ENCODE measurements around the gene MACF1.
"Not testable (repeated sequence)": the region's sequence is repeated elsewhere in the genome, so short reads cannot be mapped to it uniquely, and the experiment has no call there.

Gene MACF1

DNA sequence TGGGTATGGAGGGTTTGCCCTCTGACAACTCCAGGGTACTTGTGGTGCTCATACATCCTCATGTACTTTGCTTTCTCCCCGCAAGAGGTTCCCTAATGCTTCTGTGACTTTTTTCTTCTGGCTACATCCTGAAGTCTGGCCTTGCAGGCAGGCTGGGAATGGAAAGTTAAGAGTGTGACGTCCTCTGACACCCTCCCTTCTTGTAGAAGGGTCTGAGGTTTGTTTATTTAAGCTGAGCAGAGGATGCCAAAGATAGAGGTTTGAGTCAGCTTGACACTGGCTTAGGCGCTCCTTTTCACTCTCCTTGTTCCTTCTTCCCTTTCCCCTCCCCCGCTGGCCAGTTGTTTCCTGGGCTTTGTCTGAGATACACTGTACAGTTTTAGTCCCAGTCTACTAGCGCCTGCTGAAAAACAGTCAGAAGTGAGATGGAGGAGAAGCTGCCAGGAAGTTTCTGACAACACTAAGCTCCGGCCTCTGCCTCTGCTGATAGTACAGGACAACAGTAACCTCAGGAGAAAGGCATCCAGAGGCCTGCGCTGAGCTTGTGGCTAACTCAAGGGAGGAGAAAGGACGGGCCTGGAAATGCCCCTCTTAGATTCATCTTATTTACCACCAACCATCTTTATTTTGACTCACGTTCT is at the start of gene MACF1:
TSS of gene MACF1 (plus strand) at position 255 of the 641 bp plus-strand sequence. CDS start at position 583, 328 bp downstream.
- Histone ChIP-seq H3K4me3 (ENCODE audit: low read length) (peak within 1 kb of the TSS; percentile 79), H3K27ac (ENCODE audit: low read depth, low read length) (peak within 1 kb of the TSS; percentile 97), H3K9ac (ENCODE audit: low read length) (peak within 1 kb of the TSS; percentile 66), H3K4me1 (ENCODE audit: control insufficient read depth, insufficient read depth, low read length) (peaks cover 15% of the 10 kb centered on the region), H3K36me3 (ENCODE audit: control insufficient read depth, insufficient read depth, low read length) (no peaks in the 10 kb centered on the region), H3K27me3 (ENCODE audit: control insufficient read depth, insufficient read depth, low read length) (no peaks in the 10 kb centered on the region)

- peak overlapping the region; percentile 6 for H3K27ac ChIP-seq (ENCODE audit: low read depth, low read length)
- H3K9ac ChIP-seq (ENCODE audit: low read length) = no peak overlapping the region
- H3K4me1 ChIP-seq (ENCODE audit: control insufficient read depth, insufficient read depth, low read length) = peaks cover 48% of the 10 kb centered on the region
- no peaks in the 10 kb centered on the region for H3K27me3 ChIP-seq (ENCODE audit: control insufficient read depth, insufficient read depth, low read length)
- H3K36me3 ChIP-seq (ENCODE audit: control insufficient read depth, insufficient read depth, low read length) = no peaks in the 10 kb centered on the region
- H3K4me3 ChIP-seq (ENCODE audit: low read length) = no peak overlapping the region
Observed at GRCh38 chr1:39157304-39157703, 47.2 kb upstream of the MACF1 start.

DNA sequence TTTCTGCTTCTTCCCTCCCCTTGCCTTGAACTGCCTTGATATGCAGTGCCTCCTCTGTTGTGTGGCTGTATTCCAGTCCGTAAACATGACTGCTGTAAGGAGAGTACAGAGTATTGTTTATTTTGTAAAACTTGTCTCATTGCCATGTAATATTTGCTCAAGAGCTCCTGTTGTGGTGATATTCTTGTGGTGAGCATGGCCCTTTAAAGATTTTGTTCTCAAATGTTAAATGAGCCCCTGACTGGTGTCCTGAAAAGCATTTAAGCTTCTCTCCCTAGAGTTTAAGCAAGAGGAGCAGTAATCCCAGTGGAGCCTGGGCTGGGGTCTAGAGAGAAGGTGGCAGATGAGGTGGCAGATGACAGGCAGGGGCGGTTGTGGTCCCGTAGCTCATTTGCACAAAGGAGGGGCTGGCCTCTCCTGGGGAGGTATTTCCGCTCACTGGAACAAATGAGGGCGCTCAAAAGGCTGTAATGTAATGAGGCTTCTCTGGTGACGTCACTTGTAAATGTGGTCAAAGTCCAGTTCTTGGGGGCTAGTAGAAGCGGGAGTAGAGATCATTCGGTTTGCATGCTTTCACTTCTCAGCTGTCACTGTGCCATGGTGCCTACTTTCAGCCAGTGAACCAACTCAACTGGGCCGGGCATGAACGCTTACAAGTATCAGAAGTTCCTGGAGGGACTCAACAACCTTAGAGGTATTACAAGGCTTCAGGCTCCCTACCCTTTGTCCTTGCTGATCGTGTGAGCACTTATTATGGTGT is 46.0 kb upstream of the MACF1 start:
- no peak overlapping the region for H3K9ac ChIP-seq (ENCODE audit: low read length)

DNA sequence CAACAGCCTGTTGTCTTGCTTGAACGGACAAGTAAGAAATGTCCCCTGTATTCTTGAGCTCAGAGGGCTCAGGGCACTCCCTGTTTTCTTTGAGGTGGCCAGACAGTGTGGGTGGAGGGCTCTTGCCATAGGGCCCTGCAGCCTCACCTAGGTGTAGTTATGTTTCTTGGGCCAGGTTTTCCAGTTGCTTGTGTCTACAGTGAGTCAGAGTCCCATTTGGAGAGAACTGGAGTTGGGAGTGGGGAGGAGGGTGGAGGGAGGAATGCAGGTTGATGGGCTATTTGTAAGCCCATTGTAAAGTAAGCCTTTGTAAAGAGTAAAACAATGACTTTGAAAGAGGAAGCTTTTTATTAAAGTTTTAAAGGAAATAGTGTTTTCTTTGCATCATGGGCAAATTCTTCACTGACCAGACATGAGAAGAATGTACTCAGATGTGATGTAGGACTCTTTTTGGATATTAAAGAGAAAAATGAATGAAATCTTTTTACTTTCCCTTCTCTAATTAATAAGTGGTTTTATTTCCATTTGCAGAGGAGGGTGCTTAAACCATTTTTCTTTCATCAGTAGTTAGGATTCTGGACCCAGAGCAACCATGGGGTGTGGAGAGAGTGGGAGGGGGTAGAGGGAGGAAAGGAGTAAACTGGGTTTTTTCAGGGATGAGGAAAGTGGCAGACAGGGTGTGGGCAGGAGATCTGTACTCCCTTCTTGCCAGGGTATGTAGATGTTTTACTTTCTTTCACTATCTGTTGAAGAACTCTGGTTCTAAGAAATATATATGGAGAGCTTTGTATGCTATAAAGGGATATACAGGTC is 45.1 kb upstream of the MACF1 start:
- Histone ChIP-seq H3K9ac (ENCODE audit: low read length) (no peak overlapping the region), H3K27me3 (ENCODE audit: control insufficient read depth, insufficient read depth, low read length) (no peaks in the 10 kb centered on the region), H3K4me1 (ENCODE audit: control insufficient read depth, insufficient read depth, low read length) (peaks cover 31% of the 10 kb centered on the region), H3K4me3 (ENCODE audit: low read length) (peak overlapping the region; percentile 51), H3K36me3 (ENCODE audit: control insufficient read depth, insufficient read depth, low read length) (no peaks in the 10 kb centered on the region), H3K27ac (ENCODE audit: low read depth, low read length) (peak overlapping the region; percentile 16)

More for the DNA sequence above, 46.0 kb upstream of the MACF1 start:
- Histone ChIP-seq H3K4me3 (ENCODE audit: low read length) (peak overlapping the region; percentile 51), H3K4me1 (ENCODE audit: control insufficient read depth, insufficient read depth, low read length) (peaks cover 36% of the 10 kb centered on the region), H3K36me3 (ENCODE audit: control insufficient read depth, insufficient read depth, low read length) (no peaks in the 10 kb centered on the region), H3K27ac (ENCODE audit: low read depth, low read length) (peak overlapping the region; percentile 16), H3K27me3 (ENCODE audit: control insufficient read depth, insufficient read depth, low read length) (no peaks in the 10 kb centered on the region)

GRCh38 chr1:39160703-39161102 is 43.8 kb upstream of the MACF1 start:
- Histone ChIP-seq H3K9ac (ENCODE audit: low read length) (no peak overlapping the region), H3K4me3 (ENCODE audit: low read length) (no peak overlapping the region), H3K27ac (ENCODE audit: low read depth, low read length) (no peak overlapping the region), H3K27me3 (ENCODE audit: control insufficient read depth, insufficient read depth, low read length) (no peaks in the 10 kb centered on the region), H3K4me1 (ENCODE audit: control insufficient read depth, insufficient read depth, low read length) (peaks cover 32% of the 10 kb centered on the region), H3K36me3 (ENCODE audit: control insufficient read depth, insufficient read depth, low read length) (no peaks in the 10 kb centered on the region)

DNA sequence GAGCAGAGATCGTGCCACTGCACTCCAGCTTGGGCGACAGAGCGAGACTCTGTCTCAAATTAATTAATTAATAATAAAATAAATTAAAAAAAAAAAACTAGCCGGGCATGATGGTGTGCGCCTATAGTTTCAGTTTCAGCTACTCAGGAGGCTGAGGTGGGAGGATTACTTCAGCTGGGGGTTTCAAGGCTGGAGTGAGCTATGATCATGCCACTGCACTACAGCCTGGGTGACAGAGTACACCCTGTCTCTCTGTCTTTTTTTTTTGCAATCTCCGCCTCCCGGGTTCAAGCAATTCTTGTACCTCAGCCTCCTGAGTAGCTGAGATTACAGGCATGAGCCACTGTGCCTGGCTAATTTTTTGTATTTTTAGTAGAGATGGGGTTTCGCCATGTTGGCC is 42.7 kb upstream of the MACF1 start:
- peaks cover 32% of the 10 kb centered on the region for H3K4me1 ChIP-seq (ENCODE audit: control insufficient read depth, insufficient read depth, low read length)
- H3K4me3 ChIP-seq (ENCODE audit: low read length); H3K36me3 ChIP-seq (ENCODE audit: control insufficient read depth, insufficient read depth, low read length); H3K9ac ChIP-seq (ENCODE audit: low read length); H3K27ac ChIP-seq (ENCODE audit: low read depth, low read length); H3K27me3 ChIP-seq (ENCODE audit: control insufficient read depth, insufficient read depth, low read length): not testable (repeated sequence)

- H3K27ac ChIP-seq (ENCODE audit: low read depth, low read length) = no peak overlapping the region
- H3K27me3 ChIP-seq (ENCODE audit: control insufficient read depth, insufficient read depth, low read length) = no peaks in the 10 kb centered on the region
- H3K4me1 ChIP-seq (ENCODE audit: control insufficient read depth, insufficient read depth, low read length) = peaks cover 24% of the 10 kb centered on the region
- H3K9ac ChIP-seq (ENCODE audit: low read length) = no peak overlapping the region
- H3K4me3 ChIP-seq (ENCODE audit: low read length) = no peak overlapping the region
- H3K36me3 ChIP-seq (ENCODE audit: control insufficient read depth, insufficient read depth, low read length) = no peaks in the 10 kb centered on the region
Observed at GRCh38 chr1:39163469-39163868, 41.0 kb upstream of the MACF1 start.

GRCh38 chr1:39164256-39164655 is 40.2 kb upstream of the MACF1 start:
- Histone ChIP-seq H3K27ac (ENCODE audit: low read depth, low read length) (peak overlapping the region; percentile 34), H3K27me3 (ENCODE audit: control insufficient read depth, insufficient read depth, low read length) (no peaks in the 10 kb centered on the region), H3K4me1 (ENCODE audit: control insufficient read depth, insufficient read depth, low read length) (peaks cover 17% of the 10 kb centered on the region), H3K36me3 (ENCODE audit: control insufficient read depth, insufficient read depth, low read length) (no peaks in the 10 kb centered on the region), H3K9ac (ENCODE audit: low read length) (no peak overlapping the region), H3K4me3 (ENCODE audit: low read length) (no peak overlapping the region)

DNA sequence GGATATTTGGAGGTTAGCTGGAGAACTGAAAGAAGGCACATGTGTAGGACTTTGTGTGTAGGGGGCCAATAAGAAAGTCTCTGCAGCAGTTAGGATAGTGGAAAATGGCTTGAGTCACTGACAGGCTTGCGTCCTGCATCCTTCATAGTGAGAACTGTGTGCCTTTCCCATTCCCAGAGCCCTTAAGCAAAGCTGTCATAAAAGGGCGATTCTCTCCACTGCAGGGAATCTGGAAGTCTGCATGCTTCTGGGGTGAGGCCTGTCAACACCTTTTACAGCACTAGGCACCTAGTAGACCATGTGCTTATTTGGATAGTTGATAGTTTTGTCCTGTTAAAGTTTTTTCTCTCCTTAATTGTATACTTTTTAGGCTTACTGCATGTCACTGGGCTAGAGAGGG is 39.4 kb upstream of the MACF1 start:
- Histone ChIP-seq H3K4me3 (ENCODE audit: low read length) (no peak overlapping the region), H3K4me1 (ENCODE audit: control insufficient read depth, insufficient read depth, low read length) (peaks cover 18% of the 10 kb centered on the region), H3K27ac (ENCODE audit: low read depth, low read length) (peak overlapping the region; percentile 34), H3K36me3 (ENCODE audit: control insufficient read depth, insufficient read depth, low read length) (no peaks in the 10 kb centered on the region), H3K27me3 (ENCODE audit: control insufficient read depth, insufficient read depth, low read length) (no peaks in the 10 kb centered on the region), H3K9ac (ENCODE audit: low read length) (no peak overlapping the region)

DNA sequence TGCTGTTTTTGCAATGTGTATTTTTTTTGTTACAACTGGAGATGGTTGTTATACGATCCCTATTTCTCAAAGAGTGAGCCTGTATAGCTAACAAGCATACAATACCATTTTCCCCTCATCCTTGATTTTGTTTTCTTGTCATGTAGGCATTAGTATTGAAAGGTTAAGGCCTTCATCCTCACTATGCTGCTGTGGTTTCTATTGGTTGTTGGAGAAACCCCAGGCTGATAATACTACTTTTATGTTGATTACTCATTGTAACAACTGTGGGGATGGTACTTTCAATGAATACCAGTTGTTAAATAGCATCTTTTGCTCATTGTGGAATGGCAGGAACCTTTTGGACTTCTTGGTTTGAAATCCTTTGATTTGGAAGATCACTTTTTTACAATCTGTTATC is 39.0 kb upstream of the MACF1 start:
- Histone ChIP-seq H3K36me3 (ENCODE audit: control insufficient read depth, insufficient read depth, low read length) (no peaks in the 10 kb centered on the region), H3K9ac (ENCODE audit: low read length) (no peak overlapping the region), H3K27ac (ENCODE audit: low read depth, low read length) (no peak overlapping the region), H3K27me3 (ENCODE audit: control insufficient read depth, insufficient read depth, low read length) (no peaks in the 10 kb centered on the region), H3K4me3 (ENCODE audit: low read length) (no peak overlapping the region), H3K4me1 (ENCODE audit: control insufficient read depth, insufficient read depth, low read length) (peaks cover 18% of the 10 kb centered on the region)

DNA sequence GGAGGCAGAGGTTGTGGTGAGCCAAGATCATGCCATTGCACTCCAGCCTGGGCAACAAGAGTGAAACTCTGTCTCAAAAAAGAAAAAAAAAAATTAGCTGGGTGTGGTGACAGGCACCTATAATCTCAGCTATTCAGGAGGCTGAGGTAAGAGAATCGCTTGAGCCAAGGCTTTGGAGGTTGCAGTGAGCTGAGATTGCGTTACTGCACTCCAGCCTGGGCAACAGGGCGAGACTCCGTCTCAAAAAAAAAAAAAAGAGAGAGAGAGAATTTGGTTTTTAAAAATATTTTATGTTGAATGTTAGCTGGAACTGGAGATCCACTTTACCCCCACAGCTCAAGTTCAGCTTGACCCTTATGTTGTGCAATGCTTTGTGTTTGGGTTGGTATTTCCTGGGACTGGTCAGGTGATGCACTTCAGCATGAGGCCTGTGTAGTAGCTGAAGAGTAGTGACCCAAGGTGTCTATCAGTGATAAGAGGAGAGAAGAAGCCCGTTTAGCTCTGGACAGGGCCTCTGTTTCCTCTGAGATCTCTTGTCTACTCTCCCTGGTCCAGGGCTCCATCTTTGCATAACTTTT is 36.8 kb upstream of the MACF1 start:
- no peak overlapping the region for H3K4me3 ChIP-seq (ENCODE audit: low read length)
- H3K27me3 ChIP-seq (ENCODE audit: control insufficient read depth, insufficient read depth, low read length) = no peaks in the 10 kb centered on the region
- peaks cover 30% of the 10 kb centered on the region for H3K4me1 ChIP-seq (ENCODE audit: control insufficient read depth, insufficient read depth, low read length)
- no peaks in the 10 kb centered on the region for H3K36me3 ChIP-seq (ENCODE audit: control insufficient read depth, insufficient read depth, low read length)
- no peak overlapping the region for H3K27ac ChIP-seq (ENCODE audit: low read depth, low read length)
- H3K9ac ChIP-seq (ENCODE audit: low read length) = no peak overlapping the region

Data from rectal smooth muscle tissue (tissue), 1 donor.